ENCODE measurements around the gene PSG11.
"Not testable (repeated sequence)": the region's sequence is repeated elsewhere in the genome, so short reads cannot be mapped to it uniquely, and the experiment has no call there.

Gene PSG11

DNA sequence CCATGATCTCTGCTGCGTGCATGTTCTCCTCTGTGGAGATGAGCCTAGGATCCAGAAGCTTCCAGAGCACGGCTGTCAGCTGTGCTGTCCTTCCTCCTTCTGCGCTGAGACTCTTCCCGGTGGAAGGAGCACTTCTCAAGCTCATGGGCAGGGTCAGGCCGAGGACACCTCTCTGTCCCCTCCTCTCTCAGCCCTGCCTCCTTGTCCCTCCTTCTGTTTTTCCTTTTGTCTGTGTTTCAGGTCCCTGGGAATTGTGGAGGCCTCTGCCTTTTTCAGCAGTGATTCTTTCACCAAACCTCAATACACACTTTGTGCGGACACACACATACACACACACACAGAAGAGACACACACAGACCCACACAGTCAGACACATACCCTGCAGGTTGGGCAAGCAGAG is at the start of gene PSG11:
Gene PSG11, minus strand, starts transcription at position 101 of the 400 bp plus-strand sequence. Its CDS starts 97 bp downstream, at position 4.
- in situ Hi-C loops (cut with MboI; ENCODE audit: low pct_unique_long_range_greater_than_20kb, low sequenced_read_pairs, unreplicated experiment); DNase-seq (ENCODE audit: low spot score): not testable (repeated sequence)

DNA sequence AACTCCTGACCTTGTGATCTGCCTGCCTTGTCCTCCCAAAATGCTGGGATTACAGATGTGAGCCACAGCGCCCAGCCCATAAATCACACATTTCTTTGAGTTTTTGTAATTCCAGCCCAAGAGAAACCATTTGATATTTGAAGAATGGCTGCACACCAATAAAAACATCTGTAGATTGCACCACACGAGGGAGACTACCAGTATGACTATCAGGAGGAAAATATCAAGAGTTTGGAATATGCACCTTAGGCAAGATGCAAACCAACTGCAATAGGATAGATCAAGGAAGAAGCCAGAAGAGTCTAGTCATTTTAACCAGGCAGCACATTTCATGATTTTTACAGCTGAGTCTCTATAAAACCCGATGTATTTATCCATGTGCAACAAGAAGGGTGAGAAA is 36.1 kb upstream of the PSG11 start:
- in situ Hi-C loops (cut with MboI; ENCODE audit: low pct_unique_long_range_greater_than_20kb, low sequenced_read_pairs, unreplicated experiment); DNase-seq (ENCODE audit: low spot score): not testable (repeated sequence)

DNA sequence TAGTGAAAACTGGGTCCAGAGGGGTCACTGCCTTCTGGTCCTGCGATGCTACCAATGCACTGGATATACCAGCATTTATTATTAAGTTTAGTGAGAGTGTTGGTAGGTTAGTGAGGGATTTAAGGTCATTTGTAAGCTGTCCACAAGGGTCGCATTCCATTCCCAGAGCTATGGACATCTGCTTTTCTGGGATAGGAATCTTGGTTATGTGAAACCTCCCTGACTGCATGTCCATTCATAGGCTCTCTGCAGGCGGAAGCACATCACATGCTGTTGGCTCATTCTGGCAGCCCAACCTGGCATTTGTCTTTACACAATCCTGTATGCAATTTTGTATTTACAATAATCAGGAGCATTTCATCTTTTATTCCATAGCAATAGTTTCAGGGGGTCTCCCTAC is 35.1 kb upstream of the PSG11 start:
- in situ Hi-C loops (cut with MboI; ENCODE audit: low pct_unique_long_range_greater_than_20kb, low sequenced_read_pairs, unreplicated experiment); DNase-seq (ENCODE audit: low spot score): not testable (repeated sequence)

DNA sequence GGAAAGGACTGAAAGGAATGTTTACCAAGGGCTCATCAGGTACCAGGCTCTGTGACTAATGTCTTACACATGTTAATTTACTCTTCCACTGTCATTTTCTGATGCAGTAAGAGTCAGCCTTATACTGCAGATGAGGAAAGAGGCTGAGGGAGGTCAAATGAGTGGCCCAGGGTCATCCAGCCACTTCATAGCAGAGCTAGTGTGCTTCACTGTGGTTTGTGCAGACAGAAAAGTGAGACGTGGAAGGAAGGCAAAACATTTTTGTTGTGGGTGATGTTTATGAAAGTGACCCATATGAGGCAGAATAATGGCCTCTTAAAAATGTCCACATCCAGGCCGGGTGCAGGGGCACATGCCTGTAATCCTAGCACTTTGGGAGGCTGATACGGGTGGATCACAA is 34.0 kb upstream of the PSG11 start:
- in situ Hi-C loops (cut with MboI; ENCODE audit: low pct_unique_long_range_greater_than_20kb, low sequenced_read_pairs, unreplicated experiment); DNase-seq (ENCODE audit: low spot score): not testable (repeated sequence)

DNA sequence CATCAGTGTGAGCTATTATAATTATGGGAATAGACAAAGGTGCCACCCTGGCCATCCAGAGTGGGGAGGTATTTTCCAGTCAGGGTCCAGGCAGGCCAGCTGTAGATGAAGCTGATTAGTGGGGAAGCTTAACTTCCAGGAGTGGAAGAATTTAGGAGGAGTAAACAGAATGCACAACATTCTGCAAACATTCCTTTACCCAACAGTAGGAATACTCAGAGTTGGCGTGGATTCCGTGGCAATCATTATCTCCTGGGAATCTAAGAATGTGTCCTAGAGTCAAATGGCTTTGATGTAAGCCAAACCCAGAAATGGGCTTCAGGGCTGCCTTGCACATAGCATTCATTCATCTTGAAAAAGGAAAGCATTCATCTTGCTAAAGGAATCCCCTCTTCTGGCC is 33.2 kb upstream of the PSG11 start:
- in situ Hi-C loops (cut with MboI; ENCODE audit: low pct_unique_long_range_greater_than_20kb, low sequenced_read_pairs, unreplicated experiment); DNase-seq (ENCODE audit: low spot score): not testable (repeated sequence)

DNA sequence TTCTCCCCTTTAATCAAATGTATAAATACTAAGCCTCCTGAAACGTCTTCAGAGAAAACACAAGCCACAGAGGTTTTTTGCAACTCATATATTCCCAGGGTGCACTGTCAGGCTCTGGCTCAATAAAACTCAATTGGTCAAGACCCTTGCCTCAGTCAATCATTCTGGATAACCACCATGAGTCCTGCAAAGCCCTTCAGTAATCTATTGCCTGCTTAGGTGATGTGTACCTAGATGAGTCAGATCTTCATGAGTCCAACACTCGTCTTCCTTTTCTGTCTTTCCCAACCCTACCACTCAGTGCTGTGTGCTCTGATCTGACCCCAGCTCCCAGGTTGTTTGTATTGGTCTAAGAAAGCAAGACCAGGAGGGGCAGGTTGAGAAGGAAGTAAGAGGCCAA is 32.2 kb upstream of the PSG11 start:
- DNase-seq (ENCODE audit: low spot score); in situ Hi-C loops (cut with MboI; ENCODE audit: low pct_unique_long_range_greater_than_20kb, low sequenced_read_pairs, unreplicated experiment): not testable (repeated sequence)

DNA sequence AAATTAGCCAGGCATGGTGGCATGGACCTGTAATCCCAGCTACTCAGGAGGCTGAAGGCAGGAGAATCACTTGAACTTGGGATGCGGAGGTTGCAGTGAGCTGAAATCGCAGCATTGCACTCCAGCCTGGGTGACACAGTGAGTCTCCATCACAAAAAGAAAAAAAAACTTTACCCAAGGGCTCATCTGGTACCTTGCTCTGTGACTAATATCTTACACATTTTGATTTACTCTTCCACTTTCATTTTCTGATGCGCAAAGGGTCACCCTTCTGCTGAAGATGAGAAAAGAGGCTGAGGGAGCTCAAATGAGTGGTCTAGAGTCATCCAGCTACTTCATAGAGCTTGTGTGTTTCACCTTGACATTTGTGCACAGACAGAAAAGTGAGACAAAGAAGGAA is 21.7 kb upstream of the PSG11 start:
- in situ Hi-C loops (cut with MboI; ENCODE audit: low pct_unique_long_range_greater_than_20kb, low sequenced_read_pairs, unreplicated experiment): not testable (repeated sequence)

DNA sequence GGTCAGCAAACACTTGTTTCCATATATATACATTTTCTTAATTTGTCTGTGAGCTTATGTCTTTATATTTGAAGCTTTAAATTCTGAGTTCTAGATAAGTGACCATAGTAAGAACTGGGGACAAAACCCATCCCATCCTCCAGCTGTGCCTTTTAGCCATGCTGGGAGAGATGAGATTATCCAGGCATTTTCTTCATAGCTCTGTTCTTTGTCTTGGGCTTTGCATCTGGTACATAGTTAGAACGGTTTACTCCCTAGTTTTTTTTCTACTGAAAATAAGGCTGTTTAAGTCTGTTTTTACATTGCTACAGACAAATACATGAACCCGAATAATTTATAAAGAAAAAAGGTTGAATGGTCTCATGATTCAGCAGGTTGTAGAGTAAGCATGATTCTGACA is 20.3 kb upstream of the PSG11 start:
- DNase-seq (ENCODE audit: low spot score); in situ Hi-C loops (cut with MboI; ENCODE audit: low pct_unique_long_range_greater_than_20kb, low sequenced_read_pairs, unreplicated experiment): not testable (repeated sequence)

More for the DNA sequence above, 21.7 kb upstream of the PSG11 start:
- not testable (repeated sequence) for DNase-seq (ENCODE audit: low spot score)

DNA sequence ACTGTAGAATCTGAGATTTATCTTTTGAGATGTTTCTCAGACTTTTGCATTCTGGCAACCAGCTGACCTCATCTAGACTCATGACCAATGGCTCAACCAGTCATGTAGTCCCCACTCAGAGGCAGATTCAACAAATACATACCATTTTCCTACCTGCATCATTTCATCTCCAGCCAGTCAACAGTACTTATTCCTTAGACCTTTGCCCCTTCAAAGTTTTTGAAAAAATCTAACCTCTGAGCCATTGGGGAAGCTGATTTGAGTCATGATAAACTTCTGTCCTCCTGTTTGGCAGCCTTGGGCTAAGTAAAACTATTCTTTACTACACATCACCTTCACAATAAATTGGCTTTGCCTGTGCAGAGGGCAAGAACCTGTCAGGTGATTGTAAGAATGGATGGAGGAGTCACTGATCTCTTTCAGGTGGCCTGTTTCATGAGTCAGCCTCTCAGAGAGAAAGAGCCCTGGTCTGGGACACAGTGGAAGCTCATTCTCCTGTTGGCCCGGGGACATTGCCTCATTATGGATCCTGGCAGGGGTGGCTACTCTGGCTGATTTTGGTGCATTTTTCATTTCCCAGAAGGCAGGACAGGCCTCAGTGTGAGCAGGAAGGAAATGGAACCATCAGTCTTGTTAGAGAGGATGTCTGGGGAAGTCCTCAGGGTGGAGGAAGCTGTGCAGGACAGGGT is 17.4 kb upstream of the PSG11 start:
- DNase-seq (ENCODE audit: low spot score); in situ Hi-C loops (cut with MboI; ENCODE audit: low pct_unique_long_range_greater_than_20kb, low sequenced_read_pairs, unreplicated experiment): not testable (repeated sequence)

DNA sequence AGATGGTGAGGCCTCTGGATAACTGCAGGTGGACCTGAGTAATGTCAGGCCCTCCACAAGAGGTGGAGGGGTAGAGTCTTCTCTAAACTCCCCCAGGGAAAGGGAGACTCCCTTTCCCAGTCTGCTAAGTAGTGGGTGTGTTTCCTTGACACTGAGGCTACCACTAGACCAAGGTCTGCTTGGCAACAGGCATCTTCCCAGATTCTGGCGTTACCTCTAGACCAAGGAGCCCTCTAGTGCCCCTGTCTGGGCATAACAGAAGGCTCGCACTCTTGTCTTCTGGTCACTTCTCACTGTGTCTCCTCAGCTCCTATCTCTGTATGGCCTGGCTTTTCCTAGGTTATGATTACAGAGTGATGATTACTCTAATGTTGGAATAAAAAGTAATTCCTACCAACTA is 5.4 kb upstream of the PSG11 start:
- DNase-seq (ENCODE audit: low spot score); in situ Hi-C loops (cut with MboI; ENCODE audit: low pct_unique_long_range_greater_than_20kb, low sequenced_read_pairs, unreplicated experiment): not testable (repeated sequence)

DNA sequence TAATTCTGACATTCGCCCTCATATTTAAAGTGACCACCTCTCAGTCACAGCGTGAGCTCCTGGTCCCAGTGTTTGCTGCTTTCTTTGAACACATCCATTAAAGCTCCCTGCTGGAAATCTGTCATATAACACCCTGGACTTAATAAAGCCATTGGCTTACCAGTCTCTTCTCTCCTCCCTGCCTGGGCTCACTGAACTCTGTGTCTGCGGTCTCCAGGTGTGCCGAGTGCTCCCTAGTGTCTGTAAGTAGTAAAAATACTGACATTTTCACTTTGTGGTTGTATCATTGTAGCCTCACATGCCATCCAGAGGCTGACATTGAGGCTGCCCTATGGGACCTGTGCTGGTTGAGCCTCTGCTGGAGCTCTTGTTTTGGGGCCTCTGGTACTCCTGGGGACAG is 2.6 kb upstream of the PSG11 start:
- TF ChIP-seq, protein P1, sequence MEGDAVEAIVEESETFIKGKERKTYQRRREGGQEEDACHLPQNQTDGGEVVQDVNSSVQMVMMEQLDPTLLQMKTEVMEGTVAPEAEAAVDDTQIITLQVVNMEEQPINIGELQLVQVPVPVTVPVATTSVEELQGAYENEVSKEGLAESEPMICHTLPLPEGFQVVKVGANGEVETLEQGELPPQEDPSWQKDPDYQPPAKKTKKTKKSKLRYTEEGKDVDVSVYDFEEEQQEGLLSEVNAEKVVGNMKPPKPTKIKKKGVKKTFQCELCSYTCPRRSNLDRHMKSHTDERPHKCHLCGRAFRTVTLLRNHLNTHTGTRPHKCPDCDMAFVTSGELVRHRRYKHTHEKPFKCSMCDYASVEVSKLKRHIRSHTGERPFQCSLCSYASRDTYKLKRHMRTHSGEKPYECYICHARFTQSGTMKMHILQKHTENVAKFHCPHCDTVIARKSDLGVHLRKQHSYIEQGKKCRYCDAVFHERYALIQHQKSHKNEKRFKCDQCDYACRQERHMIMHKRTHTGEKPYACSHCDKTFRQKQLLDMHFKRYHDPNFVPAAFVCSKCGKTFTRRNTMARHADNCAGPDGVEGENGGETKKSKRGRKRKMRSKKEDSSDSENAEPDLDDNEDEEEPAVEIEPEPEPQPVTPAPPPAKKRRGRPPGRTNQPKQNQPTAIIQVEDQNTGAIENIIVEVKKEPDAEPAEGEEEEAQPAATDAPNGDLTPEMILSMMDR (IDR thresholded peaks at IDR 0.05; ENCODE audit: extremely low read depth, insufficient read depth, missing control alignments): no peak
- DNase-seq (ENCODE audit: low spot score): no peak
- in situ Hi-C loops (cut with MboI; ENCODE audit: low pct_unique_long_range_greater_than_20kb, low sequenced_read_pairs, unreplicated experiment): no loop called here

DNA sequence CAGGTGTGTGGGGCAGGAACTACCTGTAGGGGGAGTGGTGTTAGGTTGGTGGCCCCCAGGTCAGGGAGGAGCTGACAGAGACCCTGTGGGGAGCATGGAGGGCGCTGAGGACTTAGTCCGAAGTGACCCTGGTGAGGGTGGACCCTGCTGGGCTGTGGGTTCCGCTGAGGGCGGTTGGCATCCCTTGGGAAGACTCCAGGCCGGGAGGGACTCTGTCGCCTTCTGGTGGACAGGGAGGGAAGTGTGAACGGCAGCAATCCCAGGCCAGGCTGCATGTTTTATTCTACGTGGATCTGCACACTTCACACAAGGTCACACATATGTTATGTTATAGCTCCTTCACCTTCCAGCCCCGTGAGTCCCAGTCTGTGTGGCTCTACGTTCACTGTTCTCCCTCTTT is 1.7 kb upstream of the PSG11 start:
- TF ChIP-seq, protein P1 (IDR thresholded peaks at IDR 0.05; ENCODE audit: extremely low read depth, insufficient read depth, missing control alignments): peak; percentile 16
- in situ Hi-C loops (cut with MboI; ENCODE audit: low pct_unique_long_range_greater_than_20kb, low sequenced_read_pairs, unreplicated experiment); DNase-seq (ENCODE audit: low spot score): not testable (repeated sequence)

DNA sequence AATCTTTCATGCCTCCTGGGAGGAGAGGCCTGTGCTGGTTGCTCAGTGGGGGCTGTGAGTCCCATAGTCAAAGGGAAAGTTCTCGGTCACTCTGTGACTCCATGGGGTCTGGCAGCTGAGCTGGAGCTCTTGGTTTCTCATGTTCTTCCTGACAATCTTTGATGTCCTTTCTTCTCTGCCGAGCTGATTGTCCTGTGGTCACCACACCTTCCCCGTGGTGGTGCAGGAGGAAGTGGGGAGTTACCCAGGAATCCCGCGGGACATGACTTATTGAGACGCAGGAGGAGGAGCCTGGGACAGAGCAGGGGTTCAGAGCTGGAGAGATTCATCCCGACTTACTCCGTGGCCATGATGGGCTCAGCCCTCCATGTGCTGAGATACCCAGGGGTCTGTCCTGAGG is 792 bp upstream of the PSG11 start:
- in situ Hi-C loops (cut with MboI; ENCODE audit: low pct_unique_long_range_greater_than_20kb, low sequenced_read_pairs, unreplicated experiment); DNase-seq (ENCODE audit: low spot score): not testable (repeated sequence)

DNA sequence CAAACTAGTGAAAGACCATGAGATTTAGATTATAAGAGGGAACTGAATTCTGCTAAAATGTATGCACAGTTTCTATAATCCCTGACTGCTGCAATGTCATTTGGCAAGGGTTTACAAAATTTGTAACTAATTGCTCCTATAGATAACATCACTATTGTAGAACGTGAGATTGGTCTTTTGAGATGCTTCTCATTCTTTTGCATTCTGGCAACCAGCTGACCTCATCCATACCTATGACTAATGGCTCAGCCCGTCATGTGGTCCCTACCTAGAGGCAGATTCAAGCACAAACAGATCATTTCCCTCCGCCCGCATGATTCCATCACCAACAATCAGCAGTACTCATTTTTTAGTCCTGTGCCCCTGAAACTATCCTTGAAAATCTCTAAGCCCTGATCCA is 4.2 kb downstream of the PSG11 start:
- not testable (repeated sequence) for DNase-seq (ENCODE audit: low spot score)

DNA sequence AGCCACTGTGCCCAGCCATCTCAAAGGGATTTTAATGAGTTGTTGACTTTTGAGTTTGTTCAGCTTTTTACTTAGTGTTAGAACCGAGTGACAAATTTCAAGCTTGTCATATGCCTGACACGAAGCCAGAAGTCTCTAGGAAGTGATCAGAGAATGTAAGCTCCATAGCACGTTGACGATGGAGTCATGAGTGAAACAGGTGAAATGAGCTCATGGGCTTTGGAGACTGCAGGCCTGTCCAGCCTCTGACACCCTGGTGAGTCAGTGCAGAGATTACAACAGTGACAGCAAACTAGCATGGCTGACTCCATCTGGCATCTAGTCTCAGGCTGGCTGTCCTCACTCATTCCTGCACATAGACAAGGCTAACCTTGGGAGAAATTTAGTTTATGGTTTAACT is 4.6 kb downstream of the PSG11 start:
- DNase-seq (ENCODE audit: low spot score); in situ Hi-C loops (cut with MboI; ENCODE audit: low pct_unique_long_range_greater_than_20kb, low sequenced_read_pairs, unreplicated experiment): not testable (repeated sequence)

More for the DNA sequence above, 4.2 kb downstream of the PSG11 start:
- in situ Hi-C loops (cut with MboI; ENCODE audit: low pct_unique_long_range_greater_than_20kb, low sequenced_read_pairs, unreplicated experiment): not testable (repeated sequence)

DNA sequence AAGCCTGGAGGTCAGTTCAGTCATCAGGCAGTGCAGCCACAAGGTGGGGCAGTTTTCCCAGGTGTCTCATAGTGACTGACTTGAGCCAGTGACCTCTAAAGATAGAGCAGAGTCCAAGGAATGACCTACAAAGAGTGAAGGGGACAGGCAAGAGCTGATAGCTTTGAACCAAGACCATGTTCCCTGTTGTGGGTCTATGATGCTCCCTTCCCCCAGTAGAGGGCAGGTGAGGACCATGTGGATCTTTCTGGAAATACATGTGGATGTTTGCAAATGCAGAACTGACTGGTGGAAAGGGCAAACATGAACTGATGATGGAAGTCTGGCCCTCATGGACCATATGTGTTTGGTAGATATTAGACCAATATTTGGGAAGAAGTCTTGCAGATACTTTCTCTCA is 6.7 kb downstream of the PSG11 start:
- in situ Hi-C loops (cut with MboI; ENCODE audit: low pct_unique_long_range_greater_than_20kb, low sequenced_read_pairs, unreplicated experiment); DNase-seq (ENCODE audit: low spot score): not testable (repeated sequence)

Data from GM13977 (cell line).